HG03571 (cell line): ENCODE data around the gene CREB5.

Experiments used
- ATAC-seq: cut with Tn5 transposase; IDR thresholded peaks from one replicate; pipeline ENCODE4 v1.9.1; 2021; ENCODE audit not compliant: unreplicated experiment

The CREB5 gene

DNA sequence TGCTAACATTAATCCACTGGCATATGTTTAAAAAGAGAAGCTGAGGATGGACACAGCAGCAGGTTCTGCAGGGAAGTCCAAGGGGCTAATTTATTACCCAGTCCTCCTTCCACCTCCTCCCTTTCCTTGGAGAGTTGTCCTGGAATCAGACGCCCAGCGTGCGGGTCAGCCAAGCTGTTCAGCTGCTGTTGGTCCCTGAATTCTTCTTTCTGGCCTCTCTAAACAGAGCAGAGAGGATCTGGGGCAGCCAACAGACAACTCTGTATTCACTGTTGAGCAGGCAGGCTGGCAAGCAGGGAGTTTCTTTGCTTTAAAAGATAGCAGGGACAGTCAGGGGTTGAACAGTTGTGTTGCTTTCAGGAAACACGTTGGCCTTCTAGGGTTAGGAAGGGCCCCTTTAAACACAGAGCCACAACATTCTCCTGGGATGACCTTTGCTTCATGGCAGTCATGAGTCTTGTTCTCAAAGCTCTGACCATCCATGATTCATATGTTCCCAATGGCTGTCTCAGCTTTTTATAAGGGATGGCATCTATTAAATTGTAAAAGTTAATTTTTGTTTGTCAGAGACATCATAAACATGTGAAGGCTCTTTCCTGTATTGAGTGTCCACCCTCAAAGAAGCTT lies 217.0 kb downstream of the CREB5 start:
- ATAC-seq: no peak

- ATAC-seq: no peak
Observed at GRCh38 chr7:28630350-28630749, 218.0 kb downstream of the CREB5 start.

GRCh38 chr7:28631995-28632394 lies 219.7 kb downstream of the CREB5 start:
- ATAC-seq: no peak

DNA sequence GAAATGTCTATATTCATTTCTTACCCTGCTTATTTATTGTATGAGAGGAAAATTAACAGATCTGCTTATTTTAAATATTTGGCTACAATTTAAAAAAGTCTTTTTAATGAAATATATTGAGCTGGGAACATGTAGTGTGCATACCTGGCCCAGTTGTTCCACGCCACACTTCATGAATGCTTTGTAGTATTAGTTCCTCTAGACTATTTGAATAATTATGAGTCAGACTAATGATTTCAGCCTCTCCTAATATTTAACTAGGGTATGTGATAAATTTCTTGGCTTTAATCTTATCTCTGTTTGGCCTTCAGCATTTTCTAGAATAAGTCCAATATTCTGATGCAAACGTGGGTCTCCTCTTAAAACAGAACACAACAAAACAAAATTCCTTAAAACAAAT lies 226.6 kb downstream of the CREB5 start:
- ATAC-seq: no peak

DNA sequence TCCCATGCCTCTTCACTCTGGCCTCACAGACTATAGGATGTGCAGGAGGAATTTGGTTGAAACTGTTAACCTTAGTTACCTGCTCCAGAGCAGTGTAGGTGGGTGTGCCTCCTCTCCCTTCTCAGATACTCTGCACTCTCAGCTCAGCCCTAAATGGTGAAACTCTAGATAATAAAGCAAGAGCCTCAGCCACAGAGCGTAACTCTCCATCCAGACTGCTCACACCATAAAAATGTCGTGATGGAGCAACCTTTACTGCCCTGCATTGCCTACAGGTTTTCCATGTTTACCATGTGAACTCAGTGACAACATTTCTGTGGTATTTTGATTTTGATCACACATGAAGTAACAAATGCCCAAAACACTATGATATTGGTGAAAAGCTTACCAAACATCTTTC lies 227.7 kb downstream of the CREB5 start:
- no peak for ATAC-seq

DNA sequence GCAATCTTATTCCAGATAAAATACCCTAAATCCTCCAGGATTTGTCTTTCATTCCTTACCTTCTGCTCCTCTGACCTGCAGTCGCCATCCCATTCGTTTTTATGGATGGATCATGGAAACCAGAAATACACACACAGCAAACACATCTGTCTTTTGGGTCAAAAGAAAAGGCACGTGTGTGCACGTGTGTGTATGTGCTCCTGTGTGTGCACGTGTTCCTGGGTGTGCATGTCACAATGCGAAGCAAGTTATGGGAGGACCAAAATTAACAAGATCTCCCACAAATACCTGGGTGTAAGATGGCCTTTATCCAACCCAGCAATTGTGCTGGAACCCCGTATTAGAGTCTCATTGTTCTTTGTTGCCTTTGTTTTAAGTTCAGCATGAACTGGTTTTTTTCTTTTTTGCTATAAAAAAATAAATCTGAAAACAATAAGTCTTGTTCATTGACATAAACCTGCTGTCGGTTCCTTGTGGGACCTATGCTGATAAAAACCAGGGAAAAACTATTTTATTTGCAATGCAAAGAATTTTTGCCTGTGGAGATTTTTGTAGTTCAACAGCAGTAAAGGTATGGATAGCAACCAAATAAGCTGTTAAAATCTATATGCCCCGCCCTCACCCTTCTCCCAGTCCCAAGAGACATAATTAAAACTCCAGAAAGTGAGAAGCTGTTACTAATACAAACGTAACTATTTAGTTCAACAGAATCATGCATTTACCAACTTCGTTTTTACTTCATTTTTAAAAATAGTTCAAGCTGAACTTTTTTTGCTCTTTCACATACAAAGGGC lies 229.6 kb downstream of the CREB5 start:
- ATAC-seq: no peak

DNA sequence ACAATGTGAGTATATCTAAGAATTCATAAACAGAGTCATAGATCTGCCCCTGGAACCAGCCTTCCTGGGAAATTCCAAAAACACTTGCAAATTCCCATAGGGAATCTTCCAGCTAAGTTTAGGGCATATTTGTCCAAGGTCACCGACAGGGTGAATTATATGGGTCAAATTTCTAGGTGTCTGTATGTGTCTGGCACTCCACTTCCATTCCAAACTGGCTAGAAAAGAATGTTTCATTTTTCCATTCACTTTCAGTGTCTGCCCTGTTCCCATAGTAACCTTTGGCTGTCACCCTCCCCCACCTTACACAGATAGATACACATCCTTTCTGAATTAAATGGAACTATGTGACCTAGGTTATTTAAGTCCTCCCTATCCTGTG lies 230.9 kb downstream of the CREB5 start:
- ATAC-seq: no peak

DNA sequence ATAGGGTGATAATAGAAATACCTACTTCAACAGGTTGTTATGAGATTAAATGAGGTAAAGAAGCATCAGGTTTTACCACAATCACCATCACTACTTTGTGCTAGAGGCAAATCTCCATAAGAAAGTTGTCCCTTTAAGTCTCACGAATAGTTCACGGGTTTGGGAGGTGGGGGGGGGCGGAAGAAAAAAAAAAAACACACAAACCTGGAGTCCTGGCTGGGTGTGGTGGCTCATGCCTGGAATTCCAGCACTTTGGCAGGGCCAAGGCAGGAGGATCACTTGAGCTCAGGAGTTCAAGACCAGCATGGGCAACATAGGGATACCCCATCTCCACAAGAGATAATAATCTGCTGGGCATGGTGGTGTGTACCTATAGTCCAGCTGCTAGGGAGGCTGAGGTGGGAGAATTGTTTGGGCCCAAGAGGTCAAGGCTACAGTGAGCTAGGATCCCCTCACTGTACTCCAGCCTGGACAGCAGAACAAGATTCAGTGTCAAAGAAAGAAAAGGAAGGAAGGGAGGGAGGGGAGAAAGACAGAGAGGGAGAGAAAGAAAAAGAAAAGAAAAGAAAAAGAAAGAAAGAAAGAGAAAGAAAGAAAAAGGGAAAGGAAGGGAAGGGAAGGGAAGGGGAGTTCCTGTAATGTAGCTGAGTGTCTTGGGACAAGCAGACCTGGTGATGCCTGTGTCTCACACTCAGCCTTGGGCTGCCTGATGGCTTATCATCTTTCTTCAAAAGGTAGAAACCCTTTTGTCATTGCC lies 231.4 kb downstream of the CREB5 start:
- ATAC-seq: no peak

GRCh38 chr7:28645866-28646265 lies 233.5 kb downstream of the CREB5 start:
- no peak for ATAC-seq

DNA sequence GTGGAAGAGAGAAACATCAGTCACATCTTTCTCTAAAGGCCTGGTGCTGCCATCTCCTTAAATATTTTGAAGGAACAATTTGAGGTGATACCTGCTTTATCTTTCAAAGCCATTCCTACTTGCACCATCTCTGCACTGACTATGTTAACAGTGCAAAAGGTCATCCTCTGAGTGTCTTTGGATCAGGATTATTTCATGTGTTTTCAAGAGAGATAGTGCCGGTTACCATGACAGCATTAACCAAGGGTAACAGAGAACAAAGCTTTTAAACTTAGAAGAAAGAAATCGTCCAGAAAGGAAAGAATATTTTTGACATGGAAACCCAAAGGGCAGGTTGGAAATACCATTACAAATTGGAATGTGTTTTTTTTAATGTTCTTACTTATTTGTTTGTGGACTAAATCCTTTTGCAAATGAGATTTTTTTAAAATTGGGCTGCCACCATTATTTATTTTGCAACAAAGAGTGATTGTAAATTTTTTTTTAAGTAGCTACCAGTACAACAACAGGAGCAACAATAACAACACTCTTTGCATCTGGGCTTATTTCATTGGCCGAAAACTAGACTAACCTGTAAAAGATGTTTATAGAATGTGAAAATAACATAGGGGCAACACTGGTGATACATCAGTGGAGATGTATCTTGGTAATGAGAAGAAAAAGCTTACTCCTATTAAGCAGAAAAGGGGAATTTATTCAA lies 234.2 kb downstream of the CREB5 start:
- ATAC-seq: no peak

DNA sequence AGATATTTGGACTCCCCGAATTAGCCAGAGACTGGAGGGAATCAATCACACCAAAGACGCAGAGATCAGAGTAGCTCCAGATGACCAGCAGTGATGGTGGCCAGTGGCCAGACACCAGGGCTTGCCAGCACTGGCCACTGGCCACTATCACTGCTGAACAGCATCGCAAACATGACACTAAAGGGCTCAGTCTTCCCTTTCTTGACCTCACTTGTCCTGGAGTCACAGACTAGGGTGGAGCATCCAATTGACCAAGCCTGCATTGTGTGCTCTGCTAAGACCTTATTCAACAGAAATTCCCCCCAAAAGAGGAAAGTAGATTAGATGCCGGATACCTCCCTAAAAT lies 234.7 kb downstream of the CREB5 start:
- no peak for ATAC-seq

DNA sequence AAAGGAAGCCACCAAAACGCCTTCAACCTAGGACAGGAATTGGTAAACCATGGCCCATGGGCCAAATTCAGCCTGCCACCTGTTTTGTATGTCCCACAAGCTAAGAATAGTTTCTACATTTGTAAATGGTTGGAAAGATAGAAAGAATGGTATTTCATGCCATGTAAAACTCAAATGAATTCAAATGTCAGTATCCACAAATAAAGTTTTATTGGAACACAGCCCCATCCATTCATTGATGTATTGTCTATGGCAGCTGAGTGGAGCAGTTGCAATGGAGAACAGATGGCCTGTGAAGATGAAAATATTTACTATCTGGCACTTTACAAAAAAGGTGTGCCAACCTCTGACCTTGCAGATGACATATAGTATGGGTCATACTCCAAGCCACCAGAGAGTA lies 236.9 kb downstream of the CREB5 start:
- ATAC-seq: no peak

- no peak for ATAC-seq
Observed at GRCh38 chr7:28649811-28650210, 237.5 kb downstream of the CREB5 start.

DNA sequence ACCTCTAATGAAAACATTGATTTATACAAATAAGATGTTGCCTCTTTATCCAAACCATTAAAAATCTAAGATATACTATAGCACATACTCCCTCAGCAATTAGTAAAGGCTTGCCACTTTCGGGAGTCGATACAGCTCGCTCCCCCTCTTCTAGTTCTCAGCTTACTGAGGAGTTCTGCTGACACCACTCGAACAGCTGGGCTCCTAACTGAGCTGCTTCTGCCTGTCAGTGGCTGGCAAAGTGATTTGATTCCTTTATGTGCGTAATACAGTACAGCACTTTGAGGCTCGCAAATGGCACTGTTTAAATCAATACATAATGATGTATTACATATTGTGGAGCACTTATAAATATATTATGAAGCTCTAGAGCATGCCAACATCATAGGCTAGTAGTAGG lies 241.8 kb downstream of the CREB5 start:
- no peak for ATAC-seq

- ATAC-seq: no peak
Observed at GRCh38 chr7:28656529-28656928, 244.2 kb downstream of the CREB5 start.

GRCh38 chr7:28658381-28658780 lies 246.1 kb downstream of the CREB5 start:
- ATAC-seq: no peak

- ATAC-seq: no peak
Observed at GRCh38 chr7:28660132-28660531, 247.8 kb downstream of the CREB5 start.

DNA sequence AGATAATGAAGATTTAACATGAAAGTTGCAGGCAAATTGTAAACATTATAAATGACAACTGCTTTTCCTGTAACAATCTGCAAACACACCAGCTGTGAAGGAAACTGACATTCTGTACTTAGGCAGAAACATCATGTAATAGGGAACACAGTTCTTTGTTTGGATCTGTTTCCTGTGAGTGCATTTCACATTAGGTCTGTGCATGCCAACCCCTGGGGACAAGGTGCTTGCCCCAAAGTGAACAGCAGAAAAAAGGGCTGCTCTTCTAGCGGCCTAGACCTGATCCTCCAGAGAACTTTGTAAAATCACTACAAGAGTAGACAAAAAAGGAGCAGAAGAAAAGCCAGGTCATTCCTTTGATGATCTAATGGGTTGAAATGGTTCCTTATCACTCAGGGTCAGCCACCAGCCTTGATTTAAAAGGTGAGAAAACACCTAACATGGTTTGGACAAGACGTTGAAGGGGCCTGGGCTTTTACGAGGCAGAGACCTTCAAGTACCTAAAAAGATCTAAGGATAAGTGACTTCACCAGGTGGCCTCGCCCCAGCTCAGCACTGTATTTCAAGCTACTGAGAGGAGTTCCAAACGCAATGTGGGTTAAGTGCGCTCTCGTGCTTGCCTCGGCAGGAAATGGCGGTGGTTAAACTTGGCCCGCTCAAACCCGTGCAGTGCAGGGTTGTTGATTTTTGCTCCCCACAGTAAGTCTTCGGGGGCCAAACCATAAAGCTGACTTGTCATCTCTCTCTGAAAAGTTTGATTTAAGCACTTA lies 249.7 kb downstream of the CREB5 start:
- ATAC-seq: no peak

DNA sequence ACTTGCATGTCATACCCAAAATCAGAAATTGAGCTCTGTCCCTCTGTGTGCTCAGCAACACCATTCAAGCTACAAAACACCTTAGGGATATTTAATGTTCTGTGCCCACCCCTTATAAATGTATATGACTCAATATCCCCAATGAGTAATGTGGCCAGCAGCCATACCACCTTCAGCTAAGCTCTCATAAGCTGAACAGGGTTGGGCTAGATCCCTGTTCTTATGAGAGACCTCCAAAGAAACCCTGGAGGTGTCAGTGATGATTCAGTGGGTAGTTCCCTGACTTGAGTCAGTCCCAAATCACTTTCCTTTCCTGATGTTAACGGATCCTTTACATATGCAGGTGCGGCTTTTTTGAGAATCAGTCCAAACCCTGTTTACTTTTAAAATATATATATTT lies 253.8 kb downstream of the CREB5 start:
- no peak for ATAC-seq

- no peak for ATAC-seq
Observed at GRCh38 chr7:28668085-28668484, 255.8 kb downstream of the CREB5 start.

DNA sequence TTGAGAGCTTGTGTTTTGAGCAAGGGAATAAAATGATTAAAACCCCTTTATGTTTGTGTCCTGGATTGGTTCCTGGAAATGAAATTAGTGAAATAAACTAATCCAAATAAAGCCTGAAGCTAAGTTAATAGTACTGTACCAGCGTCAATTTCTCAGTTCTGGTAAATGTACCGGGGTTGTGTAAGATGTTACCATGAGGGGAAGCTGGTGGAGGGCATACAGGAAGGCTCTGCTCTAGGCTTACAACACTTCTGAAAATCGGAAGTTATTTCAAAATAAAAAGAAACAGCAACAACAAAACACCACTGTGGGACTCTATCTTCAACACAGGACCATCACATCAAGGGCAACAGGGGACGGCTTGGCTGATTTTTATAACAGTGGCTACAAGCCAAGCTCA lies 257.0 kb downstream of the CREB5 start:
- ATAC-seq: no peak
